ENCODE data around the gene FAM180B.

- no peak for TF ChIP-seq CTCF (conservative IDR thresholded peaks at IDR 0.05 in 1 of 2, IDR thresholded peaks at IDR 0.05 in 1 of 2; ENCODE audit: low read depth in 1 of 2, low read length in 2 of 2)
- no peak for TF ChIP-seq EZH2 (IDR thresholded peaks at IDR 0.05; ENCODE audit: low read length, missing control alignments)
These were observed 28.8 kb downstream of the FAM180B start for GRCh38 chr11:47615249-47615648.
